SK-N-SH (cell line): ENCODE measurements around the gene NCS1. TPM values are rescaled to one million over a fixed set of nuclear protein-coding genes. Genes with fewer than 3 reads are reported as not detected.

ENCODE experiments used
- CTCF ChIA-PET: fragments of 300-600, 350-600 bp; formaldehyde crosslinking; extraction: SDS; loops from one replicate; lab custom pipeline; 2021; lab: Yijun Ruan, JAX
- POLR2A ChIA-PET: fragments of 350-600 bp; sonication (Branson Sonifier 250); formaldehyde crosslinking; extraction: SDS; loops from one replicate; lab custom pipeline; 2020; ENCODE audit warnings: antibody characterized with exemption, inconsistent platforms; lab: Yijun Ruan, JAX
- DNase-seq: peaks from one replicate; pipeline ENCODE4 v3.0.0; 2012
- H2AFZ ChIP-seq: fragments of 200-600 bp; sonication (generic); 2 replicates; pipeline ENCODE4 v1.8.1; 2016; ENCODE audit warnings: antibody characterized with exemption, mild to moderate bottlenecking, low read depth
- H3F3A ChIP-seq: fragments of 200-600 bp; sonication (generic); replicated peaks from 2 replicates; pipeline ENCODE3; 2016; ENCODE audit warnings: antibody characterized with exemption, mild to moderate bottlenecking; ENCODE audit not compliant: insufficient read depth
- H3K27ac ChIP-seq, 2 experiments: fragments of 200-500 bp in 1 of 2; fragments of 200-600 bp in 1 of 2; sonication (Bioruptor generic) in 1 of 2; sonication (generic), shearing (Covaris generic) in 1 of 2; 2 replicates each; pipeline versions ENCODE4 v1.5.1 to v1.6.1; 2014 to 2016; ENCODE audit warnings: low read depth in 2 of 2, inconsistent platforms in 1 of 2, low read length in 1 of 2, mild to moderate bottlenecking in 1 of 2, mixed read lengths in 1 of 2
- H3K27me3 ChIP-seq: fragments of 200-600 bp; sonication (generic), shearing (Covaris generic); 2 replicates; pipeline ENCODE4 v1.6.1; 2016; ENCODE audit warnings: mixed run types; ENCODE audit not compliant: insufficient read depth
- H3K36me3 ChIP-seq, 2 experiments: fragments of 200-500 bp in 1 of 2; fragments of 200-600 bp in 1 of 2; sonication (Bioruptor generic) in 1 of 2; sonication (generic) in 1 of 2; replicated peaks in 1 of 2; 2 replicates each; pipeline versions ENCODE3 to v1.5.1; 2014 to 2016; ENCODE audit warnings: low read length in 1 of 2, mild to moderate bottlenecking in 1 of 2; ENCODE audit not compliant: insufficient read depth in 2 of 2, control insufficient read depth in 1 of 2
- H3K4me1 ChIP-seq, 2 experiments: fragments of 200-500 bp in 1 of 2; fragments of 200-600 bp in 1 of 2; sonication (Bioruptor generic) in 1 of 2; sonication (generic), shearing (Covaris generic) in 1 of 2; 2 replicates each; pipeline versions ENCODE4 v1.5.1 to v1.6.1; 2014 to 2016; ENCODE audit warnings: low read depth in 1 of 2, low read length in 1 of 2, mixed run types in 1 of 2; ENCODE audit not compliant: insufficient read depth in 2 of 2, control insufficient read depth in 1 of 2
- H3K4me2 ChIP-seq: fragments of 200-600 bp; sonication (generic), shearing (Covaris generic); 2 replicates; pipeline ENCODE4 v1.6.1; 2017; ENCODE audit warnings: mixed run types
- H3K4me3 ChIP-seq, 2 experiments: fragments of 200-500 bp in 1 of 2; fragments of 200-600 bp in 1 of 2; sonication (Bioruptor generic) in 1 of 2; sonication (generic), shearing (Covaris generic) in 1 of 2; 2 replicates each; pipeline versions ENCODE4 v1.5.1 to v1.8.1; 2014 to 2016; ENCODE audit warnings: low read depth in 2 of 2, inconsistent platforms in 1 of 2, low read length in 1 of 2, mild to moderate bottlenecking in 1 of 2, mixed read lengths in 1 of 2, moderate library complexity in 1 of 2
- H3K79me2 ChIP-seq: fragments of 200-600 bp; sonication (generic); 2 replicates; pipeline ENCODE4 v1.8.1; 2017; ENCODE audit warnings: mild to moderate bottlenecking; ENCODE audit not compliant: insufficient read depth
- H3K9ac ChIP-seq: fragments of 200-600 bp; sonication (generic); 2 replicates; pipeline ENCODE4 v1.6.1; 2017; ENCODE audit warnings: mixed run types
- H3K9me2 ChIP-seq: fragments of 200-600 bp; sonication (generic); 2 replicates; pipeline ENCODE4 v1.6.1; 2017; ENCODE audit warnings: mixed run types
- H3K9me3 ChIP-seq: fragments of 200-600 bp; sonication (generic); 2 replicates; pipeline ENCODE4 v1.6.1; 2017; ENCODE audit warnings: mixed run types, mild to moderate bottlenecking, moderate library complexity
- H4K20me1 ChIP-seq: fragments of 200-600 bp; sonication (generic); 2 replicates; pipeline ENCODE4 v1.6.1; 2017; ENCODE audit warnings: mild to moderate bottlenecking, mixed run types; ENCODE audit not compliant: insufficient read depth
- EP300 ChIP-seq, 2 experiments: IDR thresholded peaks; 2 replicates each; pipeline versions ENCODE4 v1.4.0 to v1.6.1; 2012; ENCODE audit warnings: borderline replicate concordance in 1 of 2, low read depth in 1 of 2, low read length in 1 of 2
- FOXM1 ChIP-seq: IDR thresholded peaks from 2 replicates; pipeline ENCODE4 v1.4.0; 2012; ENCODE audit warnings: low read depth, mild to moderate bottlenecking
- GATA2 ChIP-seq: sonication (generic); formaldehyde crosslinking; IDR thresholded peaks from 2 replicates; pipeline ENCODE4 v1.5.0; 2020; ENCODE audit warnings: mild to moderate bottlenecking, missing genetic modification reagents
- MXI1 ChIP-seq: IDR thresholded peaks from 2 replicates; pipeline ENCODE4 v1.6.1; 2012; ENCODE audit warnings: mild to moderate bottlenecking, low read depth, low read length, improper control_type of control experiment
- NFIC ChIP-seq: IDR thresholded peaks from 2 replicates; pipeline ENCODE4 v1.4.0; 2012; ENCODE audit warnings: borderline replicate concordance
- NRF1 ChIP-seq: IDR thresholded peaks from 2 replicates; pipeline ENCODE4 v1.6.1; 2012; ENCODE audit warnings: low read depth, mild to moderate bottlenecking, low read length
- POLR2AphosphoS5 ChIP-seq: IDR thresholded peaks from 2 replicates; pipeline ENCODE4 v1.6.1; 2012; ENCODE audit warnings: low read depth, low read length
- RFX5 ChIP-seq: IDR thresholded peaks from 2 replicates; pipeline ENCODE4 v1.6.1; 2012; ENCODE audit warnings: mild to moderate bottlenecking, improper control_type of control experiment, low read length
- TCF12 ChIP-seq: IDR thresholded peaks from 2 replicates; pipeline ENCODE4 v1.4.0; 2012
- TEAD4 ChIP-seq: IDR thresholded peaks from 2 replicates; pipeline ENCODE4 v1.4.0; 2012; ENCODE audit warnings: mild to moderate bottlenecking, borderline replicate concordance; ENCODE audit not compliant: insufficient read depth
- WGBS: methylation state at CpG from one replicate; pipeline ENCODE4 v1.1.6; 2017; ENCODE audit warnings: low lambda C conversion rate; 5-methylcytosine and 5-hydroxymethylcytosine counted together
- polyA plus RNA-seq, 3 experiments: library from polyadenylated mRNA; depleted of rRNA; stranded (reverse); fragments of >200 nt; gene quantifications; 2 replicates each; pipeline ENCODE4 v1.2.3, GENCODE V29; 2012
- TF ChIP-seq, protein P1 (sequence below): IDR thresholded peaks from 2 replicates; pipeline ENCODE4 v1.6.1; 2012; ENCODE audit warnings: mild to moderate bottlenecking, low read depth, low read length, moderate library complexity
- TF ChIP-seq, protein P2 (sequence below): IDR thresholded peaks from 2 replicates; pipeline ENCODE4 v1.4.0; 2012; ENCODE audit warnings: low read depth, borderline replicate concordance
- TF ChIP-seq, protein P3 (sequence below): IDR thresholded peaks from 2 replicates; pipeline ENCODE4 v1.4.0; 2012; ENCODE audit warnings: low read depth, borderline replicate concordance

Gene NCS1
- polyA plus RNA-seq, 1 of the 3 experiments (the other 2 are of a cell fraction): 40.6 TPM

DNA sequence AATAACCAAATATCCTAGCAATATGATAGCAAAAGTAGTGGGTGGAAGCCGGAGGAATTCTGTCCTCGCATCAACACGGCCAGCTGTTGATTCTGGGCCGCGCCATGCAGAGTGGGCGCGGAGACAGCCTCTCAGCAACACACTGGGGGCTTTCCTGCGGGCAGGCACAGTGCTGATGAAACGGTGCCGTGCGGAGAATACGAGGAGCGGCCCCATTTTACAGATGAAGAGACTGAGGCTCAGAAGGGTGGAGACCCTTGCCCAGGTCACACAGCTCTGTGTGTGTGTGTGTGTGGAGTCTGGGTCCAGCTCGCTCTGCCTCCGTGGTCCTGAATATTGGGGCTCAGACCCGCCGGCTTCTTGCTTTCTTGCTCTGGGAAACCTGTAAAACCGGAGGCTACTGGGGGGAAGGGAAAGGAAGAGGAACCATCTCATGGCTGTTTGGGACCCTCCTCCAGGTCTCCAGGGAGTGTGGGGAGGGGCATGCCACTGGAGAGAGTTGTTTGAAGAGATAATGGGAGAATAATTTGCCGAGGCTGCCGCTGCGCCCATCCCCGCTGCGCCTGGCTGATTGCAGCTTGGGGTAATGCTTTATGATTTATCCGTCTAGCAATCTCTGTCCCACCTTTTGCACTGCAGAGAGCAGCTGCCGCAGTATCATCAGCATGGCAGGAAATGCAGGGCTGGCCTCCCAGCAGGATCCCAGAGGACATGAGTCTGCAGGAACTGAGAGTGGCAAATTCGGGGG is 36.6 kb downstream of the NCS1 start (continued):
- TF ChIP-seq NRF1 (no peak), MXI1 (peak; percentile 71), NFIC (no peak), TEAD4 (no peak), EP300 (IDR thresholded peaks at IDR 0.05; ENCODE audit: borderline replicate concordance in 1 of 2, low read depth in 1 of 2, low read length in 1 of 2) (peak in 1 of 2 experiments; percentile 78; a peak in 2 of 4 replicates), RFX5 (no peak), POLR2AphosphoS5 (no peak)
- TF ChIP-seq, protein P1, sequence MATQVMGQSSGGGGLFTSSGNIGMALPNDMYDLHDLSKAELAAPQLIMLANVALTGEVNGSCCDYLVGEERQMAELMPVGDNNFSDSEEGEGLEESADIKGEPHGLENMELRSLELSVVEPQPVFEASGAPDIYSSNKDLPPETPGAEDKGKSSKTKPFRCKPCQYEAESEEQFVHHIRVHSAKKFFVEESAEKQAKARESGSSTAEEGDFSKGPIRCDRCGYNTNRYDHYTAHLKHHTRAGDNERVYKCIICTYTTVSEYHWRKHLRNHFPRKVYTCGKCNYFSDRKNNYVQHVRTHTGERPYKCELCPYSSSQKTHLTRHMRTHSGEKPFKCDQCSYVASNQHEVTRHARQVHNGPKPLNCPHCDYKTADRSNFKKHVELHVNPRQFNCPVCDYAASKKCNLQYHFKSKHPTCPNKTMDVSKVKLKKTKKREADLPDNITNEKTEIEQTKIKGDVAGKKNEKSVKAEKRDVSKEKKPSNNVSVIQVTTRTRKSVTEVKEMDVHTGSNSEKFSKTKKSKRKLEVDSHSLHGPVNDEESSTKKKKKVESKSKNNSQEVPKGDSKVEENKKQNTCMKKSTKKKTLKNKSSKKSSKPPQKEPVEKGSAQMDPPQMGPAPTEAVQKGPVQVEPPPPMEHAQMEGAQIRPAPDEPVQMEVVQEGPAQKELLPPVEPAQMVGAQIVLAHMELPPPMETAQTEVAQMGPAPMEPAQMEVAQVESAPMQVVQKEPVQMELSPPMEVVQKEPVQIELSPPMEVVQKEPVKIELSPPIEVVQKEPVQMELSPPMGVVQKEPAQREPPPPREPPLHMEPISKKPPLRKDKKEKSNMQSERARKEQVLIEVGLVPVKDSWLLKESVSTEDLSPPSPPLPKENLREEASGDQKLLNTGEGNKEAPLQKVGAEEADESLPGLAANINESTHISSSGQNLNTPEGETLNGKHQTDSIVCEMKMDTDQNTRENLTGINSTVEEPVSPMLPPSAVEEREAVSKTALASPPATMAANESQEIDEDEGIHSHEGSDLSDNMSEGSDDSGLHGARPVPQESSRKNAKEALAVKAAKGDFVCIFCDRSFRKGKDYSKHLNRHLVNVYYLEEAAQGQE: no peak
- TF ChIP-seq, all 33 proteins: peak for 6

- H3K4me2 ChIP-seq: no peak overlapping the region
- H3F3A ChIP-seq: no peaks in the 10 kb centered on the region
- H3K9me2 ChIP-seq: no peaks in the 10 kb centered on the region
- H3K36me3 ChIP-seq: no peaks in the 10 kb centered on the region
- no peak overlapping the region for H3K4me3 ChIP-seq
- no peak overlapping the region for H2AFZ ChIP-seq
- TF ChIP-seq, protein P2, sequence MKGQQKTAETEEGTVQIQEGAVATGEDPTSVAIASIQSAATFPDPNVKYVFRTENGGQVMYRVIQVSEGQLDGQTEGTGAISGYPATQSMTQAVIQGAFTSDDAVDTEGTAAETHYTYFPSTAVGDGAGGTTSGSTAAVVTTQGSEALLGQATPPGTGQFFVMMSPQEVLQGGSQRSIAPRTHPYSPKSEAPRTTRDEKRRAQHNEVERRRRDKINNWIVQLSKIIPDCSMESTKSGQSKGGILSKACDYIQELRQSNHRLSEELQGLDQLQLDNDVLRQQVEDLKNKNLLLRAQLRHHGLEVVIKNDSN: no peak
- TF ChIP-seq MXI1 (no peak), EP300 (IDR thresholded peaks at IDR 0.05; ENCODE audit: borderline replicate concordance in 1 of 2, low read depth in 1 of 2, low read length in 1 of 2) (no peak), FOXM1 (no peak), POLR2AphosphoS5 (no peak), GATA2 (CRISPR knock-in tag) (no peak), NRF1 (no peak), TCF12 (no peak)
- TF ChIP-seq, protein P1: no peak
- TF ChIP-seq, protein P3, sequence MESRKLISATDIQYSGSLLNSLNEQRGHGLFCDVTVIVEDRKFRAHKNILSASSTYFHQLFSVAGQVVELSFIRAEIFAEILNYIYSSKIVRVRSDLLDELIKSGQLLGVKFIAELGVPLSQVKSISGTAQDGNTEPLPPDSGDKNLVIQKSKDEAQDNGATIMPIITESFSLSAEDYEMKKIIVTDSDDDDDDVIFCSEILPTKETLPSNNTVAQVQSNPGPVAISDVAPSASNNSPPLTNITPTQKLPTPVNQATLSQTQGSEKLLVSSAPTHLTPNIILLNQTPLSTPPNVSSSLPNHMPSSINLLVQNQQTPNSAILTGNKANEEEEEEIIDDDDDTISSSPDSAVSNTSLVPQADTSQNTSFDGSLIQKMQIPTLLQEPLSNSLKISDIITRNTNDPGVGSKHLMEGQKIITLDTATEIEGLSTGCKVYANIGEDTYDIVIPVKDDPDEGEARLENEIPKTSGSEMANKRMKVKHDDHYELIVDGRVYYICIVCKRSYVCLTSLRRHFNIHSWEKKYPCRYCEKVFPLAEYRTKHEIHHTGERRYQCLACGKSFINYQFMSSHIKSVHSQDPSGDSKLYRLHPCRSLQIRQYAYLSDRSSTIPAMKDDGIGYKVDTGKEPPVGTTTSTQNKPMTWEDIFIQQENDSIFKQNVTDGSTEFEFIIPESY: no peak
- no peaks in the 10 kb centered on the region for H3K27me3 ChIP-seq
- H3K4me1 ChIP-seq: peaks cover 0 to 31% of the 10 kb centered on the region in 2 experiments; a peak in 2 of 4 replicates
- peaks cover 26% of the 10 kb centered on the region for H4K20me1 ChIP-seq
- ChIA-PET POLR2A (no interaction called here), CTCF (interaction anchor here (0.8 to 2.2 kb wide), 4 partner anchors 11 to 106 kb away, joined by 3 to 8 read pairs (median 3); no protein-coding TSS in a partner anchor)
- H3K79me2 ChIP-seq: peaks cover 65% of the 10 kb centered on the region; the same call in 1 of the 2 replicates
- H3K27ac ChIP-seq: peak overlapping the region in 1 of 2 experiments; percentile 88; a peak in 2 of 4 replicates
- no peaks in the 10 kb centered on the region for H3K9me3 ChIP-seq
- H3K9ac ChIP-seq: no peak overlapping the region
- WGBS: 86% methylated on average over 11 of the region's 14 CpGs
- no peak for DNase-seq
Observed at GRCh38 chr9:130209422-130209821, 37.2 kb downstream of the NCS1 start.
